HG03139 (cell line): Measurements from ENCODE around the gene TM2D3.

Source experiments
- ATAC-seq: cut with Tn5 transposase; IDR thresholded peaks from one replicate; pipeline ENCODE4 v1.9.1; 2021; ENCODE audit not compliant: unreplicated experiment

TM2D3 gene

DNA sequence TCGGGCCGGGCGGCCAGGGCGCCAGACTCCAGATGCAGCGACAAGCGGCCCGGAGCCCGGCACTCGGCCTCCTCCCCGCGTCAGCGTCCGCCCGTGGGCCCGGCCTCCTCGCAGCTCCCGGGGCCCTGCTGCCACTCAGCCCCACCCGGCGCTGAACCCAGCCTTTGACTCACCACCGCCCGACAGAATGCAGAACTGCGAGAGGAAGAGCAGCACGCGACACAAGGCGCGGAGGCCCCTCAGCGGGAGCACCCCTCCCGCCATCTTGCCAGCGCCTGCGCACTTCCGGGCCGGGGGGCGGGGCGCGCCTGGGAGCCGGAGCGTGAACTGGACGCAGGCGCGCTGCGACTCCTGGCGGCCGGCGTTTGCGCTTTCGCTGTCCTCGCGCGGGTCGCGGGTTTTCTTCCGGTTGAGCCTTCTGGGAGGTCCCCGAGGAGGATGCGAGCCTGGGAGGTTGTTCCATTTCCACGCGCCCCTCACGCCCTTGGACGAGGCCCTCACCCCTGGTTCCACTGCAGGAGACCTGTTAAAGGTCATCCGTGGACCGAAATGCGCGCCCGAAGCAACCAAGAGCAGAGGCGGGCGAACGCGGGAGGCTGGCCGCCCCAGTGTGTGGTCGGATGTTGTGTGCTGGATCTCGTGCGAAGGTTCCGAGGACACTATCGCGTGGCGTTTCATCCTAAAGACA lies at the start of gene TM2D3:
Gene TM2D3 (minus strand): TSS at position 284 of the 688 bp plus-strand sequence. CDS start 20 bp downstream, at position 264.
- peak; percentile 88 for ATAC-seq

- no peak for ATAC-seq
Observed at GRCh38 chr15:101698314-101698713, 46.1 kb upstream of the TM2D3 start.

- no peak for ATAC-seq
Observed at GRCh38 chr15:101697488-101697887, 45.3 kb upstream of the TM2D3 start.

- no peak for ATAC-seq
Observed at GRCh38 chr15:101696829-101697228, 44.6 kb upstream of the TM2D3 start.

GRCh38 chr15:101694261-101694660 lies 42.1 kb upstream of the TM2D3 start:
- ATAC-seq, result no peak

DNA sequence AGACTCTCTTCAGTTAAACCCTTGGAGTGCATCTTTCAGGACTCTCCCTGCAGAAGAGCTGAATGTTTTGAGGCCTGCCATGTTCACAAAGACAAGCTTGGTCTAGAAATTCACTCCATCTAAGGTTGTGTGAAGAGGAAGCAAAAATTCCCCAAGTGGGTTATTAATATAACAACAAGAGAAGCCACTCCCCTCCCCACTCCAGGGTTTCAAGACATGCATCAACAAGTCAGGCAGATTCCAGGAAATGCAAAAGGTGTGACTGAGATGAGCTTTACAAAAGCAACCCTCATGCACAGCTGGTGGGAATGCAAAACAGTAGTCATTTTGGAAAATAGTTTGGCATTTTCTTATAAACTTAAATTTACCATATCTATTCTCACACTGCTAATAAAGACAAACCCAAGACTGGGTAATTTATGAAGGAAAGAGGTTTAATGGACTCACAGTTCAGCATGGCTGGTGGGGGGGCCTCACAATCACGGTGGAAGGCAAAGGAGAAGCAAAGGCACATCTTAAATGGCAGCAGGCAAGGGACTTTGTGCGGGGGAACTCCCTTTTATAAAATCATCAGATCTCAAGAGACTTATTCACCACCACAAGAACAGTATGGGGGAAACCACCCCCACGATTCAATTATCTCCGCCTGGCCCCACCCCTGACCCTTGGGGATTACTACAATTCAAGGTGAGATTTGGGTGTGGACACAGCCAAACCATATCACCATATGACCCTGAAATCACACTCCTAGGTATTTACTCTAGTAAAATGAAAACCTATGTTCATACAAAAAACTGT lies 40.8 kb upstream of the TM2D3 start:
- ATAC-seq, result no peak

GRCh38 chr15:101689901-101690300 lies 37.7 kb upstream of the TM2D3 start:
- ATAC-seq, result no peak

- no peak for ATAC-seq
Observed at GRCh38 chr15:101686718-101687117, 34.5 kb upstream of the TM2D3 start.

GRCh38 chr15:101684877-101685276 lies 32.7 kb upstream of the TM2D3 start:
- ATAC-seq, result no peak

GRCh38 chr15:101684384-101684783 lies 32.2 kb upstream of the TM2D3 start:
- no peak for ATAC-seq

- ATAC-seq, result no peak
Observed at GRCh38 chr15:101679806-101680205, 27.6 kb upstream of the TM2D3 start.

- no peak for ATAC-seq
Observed at GRCh38 chr15:101676921-101677329, 24.7 kb upstream of the TM2D3 start.

DNA sequence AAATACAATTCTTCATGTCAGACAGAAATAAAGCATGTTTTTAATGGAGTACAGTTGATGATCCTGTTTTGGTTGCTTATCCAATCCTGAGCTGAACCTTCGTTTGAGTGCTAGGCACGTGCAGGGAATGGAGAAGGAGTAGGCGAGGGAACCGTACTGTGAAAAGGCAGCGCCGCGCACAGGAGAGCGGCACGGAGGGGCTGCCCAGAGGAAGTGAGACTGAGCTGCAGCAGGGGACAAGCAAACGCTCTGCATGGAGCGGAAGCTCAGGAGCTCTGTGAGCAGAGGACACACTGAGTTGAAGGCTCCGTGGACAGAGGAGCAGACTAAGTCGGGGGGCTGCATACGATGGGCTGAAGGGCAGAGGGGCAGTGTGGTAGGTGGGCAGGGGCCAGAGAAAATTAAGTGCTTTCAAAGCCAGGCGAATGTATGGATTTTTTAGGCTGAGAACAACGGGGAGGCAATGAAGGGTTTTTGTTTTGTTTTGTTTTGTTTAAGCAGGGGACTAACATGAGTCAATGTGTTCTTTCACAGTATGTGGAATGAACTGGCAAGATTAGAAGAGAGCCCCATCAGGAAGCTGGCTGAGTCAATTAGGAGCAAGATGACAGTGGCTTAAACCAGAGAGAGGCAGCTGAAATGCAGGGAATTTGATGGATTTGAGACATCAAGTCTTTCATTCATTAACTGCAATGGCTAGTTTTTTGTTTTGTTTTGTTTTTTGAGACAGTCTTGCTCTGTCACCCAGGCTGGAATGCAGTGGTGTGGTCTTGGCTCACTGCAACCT lies 23.8 kb upstream of the TM2D3 start:
- ATAC-seq, result no peak

DNA sequence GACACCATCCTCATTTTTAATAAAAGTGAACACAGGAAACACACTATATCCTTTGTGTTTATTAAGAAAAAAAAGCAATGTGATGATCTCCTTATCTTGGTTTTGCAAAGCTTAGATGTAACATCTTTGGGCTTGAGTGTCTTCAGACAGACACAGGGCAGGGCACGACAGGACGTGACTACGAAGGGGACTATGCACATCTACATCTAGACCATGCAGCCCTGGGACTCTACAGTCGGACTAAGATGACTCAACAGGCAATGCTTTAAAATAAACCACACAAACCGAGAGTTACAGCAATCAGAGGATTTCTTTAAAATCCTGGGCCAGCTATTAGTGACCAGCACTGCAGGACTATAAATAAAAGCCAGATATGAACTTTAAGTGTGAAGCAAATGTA lies 22.8 kb upstream of the TM2D3 start:
- no peak for ATAC-seq

DNA sequence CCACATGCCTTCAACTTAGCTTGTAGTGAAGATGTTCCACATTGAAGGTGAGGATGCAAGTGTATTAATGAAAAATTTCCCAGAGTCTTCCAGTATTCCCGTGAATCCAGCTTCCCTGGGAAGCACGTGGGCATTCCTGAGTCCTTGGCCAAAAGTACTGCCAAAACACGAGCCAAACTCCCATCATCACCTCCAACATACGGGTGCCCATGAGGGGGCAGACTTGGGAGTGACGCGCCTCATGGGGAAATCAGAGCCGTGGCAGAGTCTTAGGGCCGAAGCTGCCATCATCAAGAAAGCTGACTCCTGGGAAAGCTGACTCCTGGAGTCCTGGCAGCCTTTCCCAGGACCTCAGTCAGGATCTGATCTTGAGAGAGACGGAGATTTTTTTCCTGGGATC lies 20.1 kb upstream of the TM2D3 start:
- no peak for ATAC-seq

DNA sequence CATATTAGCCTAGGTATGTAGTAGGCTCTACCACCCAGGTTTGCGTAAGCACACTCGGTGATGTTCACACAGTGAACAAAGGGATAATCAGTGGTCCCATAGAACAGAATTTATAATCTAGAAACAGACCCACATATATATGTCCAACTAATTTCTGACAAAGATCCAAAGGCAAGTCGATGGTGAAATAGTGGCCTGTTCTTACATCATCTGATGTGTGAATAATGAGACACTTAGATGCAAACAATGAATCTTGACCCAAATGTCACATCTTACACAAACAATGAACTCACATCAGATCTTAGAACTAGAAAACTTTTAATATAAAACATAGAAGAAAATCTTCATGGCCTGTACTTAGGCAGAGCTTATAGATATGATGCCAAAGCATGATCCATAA lies 17.6 kb upstream of the TM2D3 start:
- ATAC-seq, result no peak

GRCh38 chr15:101667881-101668280 lies 15.7 kb upstream of the TM2D3 start:
- no peak for ATAC-seq

- ATAC-seq, result no peak
Observed at GRCh38 chr15:101664303-101664913, 12.2 kb upstream of the TM2D3 start.

DNA sequence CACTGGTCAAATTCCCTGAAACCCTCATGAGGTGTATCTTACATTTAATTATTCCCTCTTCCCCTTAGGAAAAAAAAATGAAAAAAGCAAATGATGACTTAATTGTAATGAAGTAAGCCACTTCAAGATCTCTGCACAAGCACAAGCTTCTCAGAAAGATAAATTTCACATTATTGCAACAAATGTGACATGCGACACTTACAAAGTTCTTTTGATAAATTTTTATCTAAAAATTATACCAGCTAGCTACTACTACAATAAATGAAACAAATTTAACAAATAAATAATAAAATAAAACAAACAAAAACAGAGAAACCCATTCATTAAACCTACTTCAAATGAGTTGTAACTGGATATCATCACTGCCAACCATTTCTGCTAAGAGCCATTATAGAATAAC lies 10.0 kb upstream of the TM2D3 start:
- no peak for ATAC-seq

- no peak for ATAC-seq
Observed at GRCh38 chr15:101660005-101660404, 7.8 kb upstream of the TM2D3 start.
